Activated naive CD8-positive, alpha-beta T cell (primary cell): ENCODE measurements around the gene RO60.
A peak's percentile ranks its signal among the peaks of the same experiment; 100 is the strongest.

ENCODE experiments used
- H3K27ac Mint-ChIP-seq: one replicate; pipeline ENCODE4 v1.8.0; 2021; ENCODE audit warnings: mixed read lengths
- H3K27me3 Mint-ChIP-seq: one replicate; pipeline ENCODE4 v1.8.0; 2021; ENCODE audit warnings: mixed read lengths
- H3K36me3 Mint-ChIP-seq: one replicate; pipeline ENCODE4 v1.8.0; 2021; ENCODE audit warnings: mixed read lengths
- H3K4me1 Mint-ChIP-seq: one replicate; pipeline ENCODE4 v1.8.0; 2021; ENCODE audit warnings: low read depth, mixed read lengths
- H3K4me3 Mint-ChIP-seq: one replicate; pipeline ENCODE4 v1.8.0; 2021; ENCODE audit warnings: mild to moderate bottlenecking, mixed read lengths
- H3K9me3 Mint-ChIP-seq: one replicate; pipeline ENCODE4 v1.8.0; 2021; ENCODE audit warnings: low read depth, mixed read lengths

The RO60 gene

GRCh38 chr1:193077991-193078390, 18.6 kb downstream of the RO60 start:
- H3K9me3 Mint-ChIP-seq = no peaks in the 10 kb centered on the region
- H3K27me3 Mint-ChIP-seq = no peaks in the 10 kb centered on the region
- H3K4me1 Mint-ChIP-seq = peaks cover 3% of the 10 kb centered on the region
- H3K36me3 Mint-ChIP-seq = peaks cover 26% of the 10 kb centered on the region
- no peak overlapping the region for H3K4me3 Mint-ChIP-seq
- H3K27ac Mint-ChIP-seq = no peak overlapping the region

DNA sequence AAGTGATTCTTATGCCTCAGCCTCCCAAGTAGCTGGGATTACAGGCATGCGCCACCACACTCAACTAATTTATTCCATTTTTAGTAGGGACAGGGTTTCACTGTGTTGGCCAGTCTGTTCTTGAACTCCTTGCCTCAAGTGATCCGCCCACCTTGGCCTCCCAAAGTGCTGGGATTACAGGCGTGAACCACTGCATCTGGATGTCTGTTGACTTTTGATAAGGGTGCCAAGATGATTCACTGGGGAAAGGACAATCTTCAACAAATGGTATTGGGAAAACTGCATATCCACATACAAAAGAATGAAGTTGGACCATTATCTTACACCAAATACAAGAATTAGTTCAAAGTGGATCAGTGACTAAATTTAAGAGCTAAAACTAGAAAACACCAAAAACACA, 19.8 kb downstream of the RO60 start:
- no peaks in the 10 kb centered on the region for H3K27me3 Mint-ChIP-seq
- no peak overlapping the region for H3K27ac Mint-ChIP-seq
- no peak overlapping the region for H3K4me3 Mint-ChIP-seq
- H3K36me3 Mint-ChIP-seq = peaks cover 27% of the 10 kb centered on the region
- peaks cover 3% of the 10 kb centered on the region for H3K4me1 Mint-ChIP-seq
- no peaks in the 10 kb centered on the region for H3K9me3 Mint-ChIP-seq

DNA sequence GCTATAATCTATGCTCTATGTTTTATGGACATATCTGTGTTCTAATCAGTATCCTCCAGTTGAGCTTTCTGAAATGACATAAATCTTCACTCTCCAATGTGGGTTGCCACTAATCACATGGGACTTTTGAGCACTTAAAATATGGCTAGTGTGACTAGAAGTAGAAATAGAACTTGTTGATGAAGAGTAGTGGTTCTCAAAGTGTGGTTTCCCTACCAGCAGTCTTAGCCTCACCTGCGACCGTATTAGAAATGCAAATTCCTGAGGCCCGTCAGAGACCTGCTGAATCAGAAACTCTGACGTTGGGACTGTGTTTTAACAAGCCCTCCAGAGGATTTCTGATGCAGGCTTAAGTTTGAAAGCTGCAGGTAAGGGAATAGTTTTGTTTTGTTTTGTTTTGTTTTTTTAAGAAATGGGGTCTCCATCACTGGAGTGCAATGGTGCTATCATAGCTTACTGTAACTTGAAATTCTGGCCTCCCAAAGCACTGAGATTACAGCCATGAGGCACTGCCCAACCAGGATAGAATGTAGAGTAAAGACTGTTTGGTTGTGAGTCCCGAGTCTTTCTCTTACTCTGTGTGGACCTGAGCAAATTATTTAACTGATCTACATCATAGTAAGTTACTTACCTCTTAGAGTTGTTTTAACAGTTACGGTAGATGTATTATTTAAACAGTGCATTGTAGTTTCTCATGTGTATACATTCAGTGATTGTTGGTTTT, 24.1 kb downstream of the RO60 start:
- Mint-ChIP-seq H3K9me3 (no peaks in the 10 kb centered on the region), H3K27ac (no peak overlapping the region), H3K36me3 (peaks cover 16% of the 10 kb centered on the region), H3K4me3 (no peak overlapping the region), H3K27me3 (no peaks in the 10 kb centered on the region), H3K4me1 (no peaks in the 10 kb centered on the region)

DNA sequence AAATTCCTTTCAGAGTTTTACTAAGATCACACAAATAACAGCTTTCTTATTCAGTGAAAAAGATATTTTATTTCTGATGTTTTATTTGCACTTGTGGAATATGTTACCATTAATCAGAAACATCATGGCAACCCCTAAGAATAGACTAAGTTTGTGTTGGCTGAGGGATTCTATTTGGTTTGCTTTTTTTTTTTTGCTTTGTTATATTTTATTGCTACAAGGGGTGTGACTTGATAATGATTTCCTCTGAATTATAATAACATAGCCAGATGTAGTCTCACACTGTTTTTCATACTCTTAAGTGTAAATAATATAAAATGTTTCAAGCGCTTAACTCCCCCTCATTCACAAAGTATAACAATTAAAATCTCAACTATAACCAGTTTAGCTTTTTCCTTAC, 25.9 kb downstream of the RO60 start:
- Mint-ChIP-seq H3K27me3 (no peaks in the 10 kb centered on the region), H3K36me3 (peaks cover 8% of the 10 kb centered on the region), H3K9me3 (no peaks in the 10 kb centered on the region), H3K27ac (no peak overlapping the region), H3K4me1 (no peaks in the 10 kb centered on the region), H3K4me3 (no peak overlapping the region)

- peaks cover 8% of the 10 kb centered on the region for H3K36me3 Mint-ChIP-seq
- H3K27me3 Mint-ChIP-seq = no peaks in the 10 kb centered on the region
- H3K4me1 Mint-ChIP-seq = no peaks in the 10 kb centered on the region
- no peaks in the 10 kb centered on the region for H3K9me3 Mint-ChIP-seq
- H3K27ac Mint-ChIP-seq = no peak overlapping the region
- H3K4me3 Mint-ChIP-seq = no peak overlapping the region
These were observed 26.9 kb downstream of the RO60 start for GRCh38 chr1:193086342-193086741.

DNA sequence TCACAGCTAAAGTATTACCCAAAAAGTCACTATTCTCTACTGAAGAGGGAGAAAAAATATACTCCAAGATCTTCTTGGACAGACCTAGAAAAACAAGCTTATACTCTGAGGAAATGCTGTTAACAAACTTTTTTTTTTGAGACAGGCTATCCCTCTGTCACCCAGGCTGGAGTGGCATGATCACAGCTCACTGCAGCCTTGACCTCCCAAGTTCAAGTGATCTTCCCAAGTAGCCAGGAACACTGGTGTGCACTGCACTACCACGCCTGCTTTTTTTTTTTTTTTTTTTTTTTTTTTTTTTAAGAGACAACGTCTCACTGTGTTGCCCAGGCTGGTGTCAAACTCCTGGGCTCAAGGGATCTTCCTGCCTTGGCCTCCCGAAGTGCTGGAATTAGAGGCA, 28.5 kb downstream of the RO60 start:
- Mint-ChIP-seq H3K27ac (no peak overlapping the region), H3K27me3 (no peaks in the 10 kb centered on the region), H3K9me3 (no peaks in the 10 kb centered on the region), H3K36me3 (peaks cover 6% of the 10 kb centered on the region), H3K4me1 (no peaks in the 10 kb centered on the region), H3K4me3 (no peak overlapping the region)

DNA sequence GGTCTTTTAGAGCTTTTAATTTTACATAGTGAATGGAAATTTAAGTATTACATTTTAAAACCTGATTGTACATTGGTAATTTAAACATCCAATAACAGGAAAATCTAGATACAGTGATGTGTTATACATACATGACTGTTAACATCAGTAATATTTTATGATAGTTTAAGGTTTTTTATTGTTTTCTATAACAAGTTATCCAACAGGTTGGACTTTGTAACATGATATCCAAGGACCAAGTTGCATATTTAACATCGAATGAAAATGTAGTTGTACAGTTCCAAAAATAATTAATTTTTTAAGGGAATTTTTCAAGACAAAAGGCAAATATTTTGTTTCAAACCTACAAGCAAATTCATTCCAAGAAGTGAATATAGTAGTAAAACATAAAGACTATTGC, 31.5 kb downstream of the RO60 start:
- Mint-ChIP-seq H3K27ac (no peak overlapping the region), H3K36me3 (no peaks in the 10 kb centered on the region)

DNA sequence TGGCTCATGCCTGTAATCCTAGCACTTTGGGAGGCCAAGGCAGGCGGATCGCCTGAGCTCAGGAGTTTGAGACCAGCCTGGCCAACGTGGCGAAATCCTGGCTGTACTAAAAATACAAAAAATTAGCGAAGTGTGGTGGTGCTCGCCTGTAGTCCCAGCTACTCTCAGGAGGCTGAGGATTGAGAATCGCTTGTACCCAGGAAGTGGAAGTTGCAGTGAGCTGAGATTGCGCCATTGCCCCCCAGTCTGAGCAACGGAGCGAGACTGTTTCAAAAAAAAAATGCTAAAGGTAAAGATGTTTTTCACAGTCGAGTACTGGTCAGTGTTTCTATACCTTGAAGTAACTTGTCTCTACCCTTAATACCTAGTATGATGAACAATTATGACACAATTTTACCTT, 34.7 kb downstream of the RO60 start:
- H3K27me3 Mint-ChIP-seq = no peaks in the 10 kb centered on the region
- no peak overlapping the region for H3K27ac Mint-ChIP-seq
- no peaks in the 10 kb centered on the region for H3K4me1 Mint-ChIP-seq
- H3K9me3 Mint-ChIP-seq = no peaks in the 10 kb centered on the region
- H3K36me3 Mint-ChIP-seq = no peaks in the 10 kb centered on the region
- H3K4me3 Mint-ChIP-seq = no peak overlapping the region

More for the DNA sequence above, 31.5 kb downstream of the RO60 start:
- Mint-ChIP-seq H3K4me1 (no peaks in the 10 kb centered on the region), H3K27me3 (no peaks in the 10 kb centered on the region), H3K9me3 (no peaks in the 10 kb centered on the region), H3K4me3 (no peak overlapping the region)

DNA sequence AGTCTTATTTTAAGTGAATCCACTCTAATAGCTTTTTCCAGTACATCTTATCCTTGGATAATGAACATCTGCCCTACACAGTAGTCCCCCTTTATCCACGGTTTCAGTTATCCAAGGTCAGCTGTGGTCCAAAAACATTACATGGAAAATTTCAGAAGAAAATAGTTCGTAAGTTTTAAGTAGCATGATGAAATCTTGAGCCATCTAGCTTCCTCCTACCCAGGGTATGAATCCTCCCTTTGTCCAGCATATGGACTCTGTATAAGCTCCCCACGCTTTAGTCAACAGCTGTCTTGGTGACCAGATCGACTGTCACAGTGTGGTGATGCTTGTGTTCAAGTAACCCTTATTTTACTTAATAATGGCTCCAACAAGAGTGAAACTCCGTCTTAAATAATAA, 43.2 kb downstream of the RO60 start:
- Mint-ChIP-seq H3K9me3 (no peaks in the 10 kb centered on the region), H3K36me3 (no peaks in the 10 kb centered on the region), H3K4me1 (peaks cover 18% of the 10 kb centered on the region), H3K27me3 (no peaks in the 10 kb centered on the region), H3K27ac (no peak overlapping the region), H3K4me3 (no peak overlapping the region)

DNA sequence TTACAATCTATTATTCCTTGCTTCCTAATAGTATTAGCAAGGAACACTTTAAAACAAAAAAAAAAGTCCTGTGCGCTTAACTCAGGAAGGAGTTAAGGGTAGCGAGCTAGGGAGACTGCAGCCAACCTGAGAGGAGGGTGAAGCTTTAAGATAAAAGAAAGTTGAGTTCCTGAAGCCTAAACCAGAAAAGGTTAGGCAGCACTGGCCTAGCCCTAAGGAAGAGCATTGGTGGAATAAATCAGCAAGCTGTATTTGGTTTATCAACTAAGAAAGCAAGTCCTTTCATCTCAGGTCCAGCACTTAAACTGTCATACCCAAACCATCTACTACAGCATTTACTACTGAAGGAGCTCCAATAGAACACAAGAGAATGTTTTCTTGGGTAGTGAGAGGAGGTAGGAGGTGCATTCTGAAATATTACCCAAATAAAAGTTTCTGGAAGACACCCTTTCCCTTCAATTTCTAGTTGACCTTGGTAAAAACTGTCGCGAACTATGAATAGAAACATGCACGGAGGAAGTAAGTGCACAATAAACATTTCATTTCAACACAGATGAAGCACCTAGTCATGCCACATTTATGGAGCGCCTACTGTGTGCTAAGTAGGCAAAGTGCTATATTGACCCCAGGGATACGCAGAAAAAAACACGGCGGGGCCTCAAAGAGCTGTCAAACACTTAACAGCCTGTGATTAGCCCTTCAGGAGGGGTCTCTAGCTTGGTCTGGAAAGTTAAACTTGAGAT, 44.5 kb downstream of the RO60 start:
- Mint-ChIP-seq H3K4me1 (peaks cover 18% of the 10 kb centered on the region), H3K27ac (peak overlapping the region; percentile 61), H3K36me3 (no peaks in the 10 kb centered on the region), H3K4me3 (peak overlapping the region; percentile 94), H3K9me3 (no peaks in the 10 kb centered on the region), H3K27me3 (no peaks in the 10 kb centered on the region)

DNA sequence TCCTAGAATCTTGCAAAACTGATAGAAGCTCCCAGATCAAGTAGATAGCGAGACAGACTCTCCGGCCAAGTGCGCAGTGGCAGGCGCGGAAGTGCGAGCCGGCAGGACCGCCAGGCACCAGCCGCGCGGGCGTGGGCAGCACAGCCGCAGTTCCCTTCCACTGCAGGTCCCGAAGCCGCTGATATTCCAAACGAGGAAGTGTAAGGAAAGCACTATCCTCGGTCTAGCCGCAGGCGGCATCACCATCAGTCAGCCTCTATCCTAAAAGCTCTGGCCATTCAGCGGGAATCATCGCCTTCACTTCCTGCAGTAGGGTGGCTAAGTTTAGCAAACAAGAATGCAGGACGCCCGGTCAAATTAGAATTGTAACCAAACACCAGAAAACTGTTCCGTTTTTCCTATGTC, 45.1 kb downstream of the RO60 start:
- Mint-ChIP-seq H3K9me3 (no peaks in the 10 kb centered on the region), H3K27ac (peak overlapping the region; percentile 73), H3K4me1 (peaks cover 18% of the 10 kb centered on the region), H3K4me3 (peak overlapping the region; percentile 94), H3K36me3 (no peaks in the 10 kb centered on the region), H3K27me3 (no peaks in the 10 kb centered on the region)

DNA sequence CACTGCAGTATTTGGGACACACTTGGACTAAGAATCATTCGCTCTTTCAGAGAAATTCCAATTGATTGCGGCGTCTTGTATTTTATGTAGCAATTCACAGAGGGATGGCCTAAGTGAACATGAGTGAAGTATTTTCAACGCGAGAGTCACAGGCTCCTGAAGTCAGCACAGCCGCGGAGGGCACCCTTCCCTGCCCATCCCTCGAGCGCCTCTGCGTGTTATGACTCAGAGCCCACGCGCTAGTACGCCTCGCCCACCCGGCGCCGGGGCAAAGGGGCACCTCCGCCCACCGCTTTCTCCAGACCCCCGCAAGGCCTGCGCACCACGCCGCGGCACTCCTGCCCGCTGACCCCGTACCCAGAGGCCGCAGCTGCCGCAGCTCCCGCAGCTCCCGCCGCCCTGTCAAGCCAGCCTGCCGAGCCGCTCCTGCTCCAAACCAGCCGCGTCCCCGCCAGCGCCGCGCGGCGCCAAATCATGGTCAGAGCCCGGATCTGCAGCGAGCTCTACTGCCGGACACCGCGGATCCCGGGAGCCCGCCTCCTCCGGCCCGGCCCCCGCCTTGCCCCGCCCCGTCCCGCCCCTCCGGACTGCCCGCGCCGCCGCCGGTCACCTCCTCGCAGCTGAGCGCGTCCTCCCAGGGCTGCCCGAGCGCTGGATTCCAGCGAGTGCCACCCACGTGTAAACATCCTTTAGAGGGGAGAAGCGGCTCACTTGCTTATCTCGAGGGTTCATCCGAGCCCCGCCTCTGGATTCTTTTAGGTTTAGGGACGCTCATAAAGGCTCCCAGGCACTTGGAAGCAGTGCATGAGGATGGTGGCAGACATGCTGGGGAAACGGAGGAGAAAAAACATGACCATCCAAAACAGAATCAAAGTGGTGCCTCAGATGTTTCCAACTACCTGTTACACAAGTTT, 45.8 kb downstream of the RO60 start, which contains the start of gene GLRX2:
TSS of gene GLRX2 (minus strand) at position 508 of the 914 bp plus-strand sequence. CDS start at position 476, 32 bp downstream.
- Mint-ChIP-seq H3K27ac (peak within 1 kb of the TSS; percentile 73), H3K4me3 (peak within 1 kb of the TSS; percentile 94), H3K27me3 (no peaks in the 10 kb centered on the region), H3K9me3 (no peaks in the 10 kb centered on the region), H3K36me3 (no peaks in the 10 kb centered on the region), H3K4me1 (peaks cover 18% of the 10 kb centered on the region)

DNA sequence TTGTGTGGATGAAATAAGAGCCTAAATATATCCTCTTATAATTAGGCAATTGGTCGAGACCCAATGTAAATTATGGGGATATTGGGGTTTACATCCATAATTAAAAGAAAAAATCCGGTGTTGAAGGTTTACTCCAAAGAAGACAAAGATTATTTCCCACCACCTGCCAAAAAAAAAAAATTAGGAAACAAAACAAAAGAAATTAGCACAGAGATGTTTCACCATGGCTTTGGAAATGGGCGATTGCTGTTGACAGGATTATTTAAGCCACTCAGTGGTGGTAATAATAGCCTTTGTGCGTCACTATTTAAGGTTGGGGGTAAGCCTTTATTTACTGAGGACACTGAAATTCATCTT, 46.4 kb downstream of the RO60 start:
- peaks cover 18% of the 10 kb centered on the region for H3K4me1 Mint-ChIP-seq
- peak overlapping the region; percentile 41 for H3K27ac Mint-ChIP-seq
- peak overlapping the region; percentile 88 for H3K4me3 Mint-ChIP-seq
- no peaks in the 10 kb centered on the region for H3K36me3 Mint-ChIP-seq
- H3K27me3 Mint-ChIP-seq = no peaks in the 10 kb centered on the region
- H3K9me3 Mint-ChIP-seq = no peaks in the 10 kb centered on the region

- Mint-ChIP-seq H3K27me3 (no peaks in the 10 kb centered on the region), H3K27ac (no peak overlapping the region), H3K36me3 (no peaks in the 10 kb centered on the region), H3K4me3 (no peak overlapping the region), H3K4me1 (peaks cover 12% of the 10 kb centered on the region), H3K9me3 (no peaks in the 10 kb centered on the region)
These were observed 49.1 kb downstream of the RO60 start for GRCh38 chr1:193108471-193108870.
